Measurements from ENCODE around the gene DTX2.
A peak's percentile ranks its signal among the peaks of the same experiment; 100 is the strongest.
"Not testable (repeated sequence)": the region's sequence is repeated elsewhere in the genome, so short reads cannot be mapped to it uniquely, and the experiment has no call there.

The DTX2 gene

GRCh38 chr7:76445577-76446008 lies 15.9 kb upstream of the DTX2 start:
- peak; percentile 60 to 70 for DNase-seq

GRCh38 chr7:76457017-76457416 lies 4.5 kb upstream of the DTX2 start:
- not testable (repeated sequence) for DNase-seq

GRCh38 chr7:76458504-76458903 lies 3.0 kb upstream of the DTX2 start:
- not testable (repeated sequence) for DNase-seq

GRCh38 chr7:76460767-76461166 lies 742 bp upstream of the DTX2 start:
- not testable (repeated sequence) for DNase-seq

- not testable (repeated sequence) for DNase-seq
These were observed 868 bp downstream of the DTX2 start for GRCh38 chr7:76462271-76462882.

GRCh38 chr7:76464959-76465358 lies 3.5 kb downstream of the DTX2 start:
- DNase-seq = not testable (repeated sequence)

GRCh38 chr7:76465950-76466349 lies 4.4 kb downstream of the DTX2 start:
- DNase-seq = not testable (repeated sequence)

- peak in 1 of 2 donors; percentile 1 for DNase-seq
These were observed 6.4 kb downstream of the DTX2 start for GRCh38 chr7:76467743-76468404.

GRCh38 chr7:76471556-76472221 lies 10.2 kb downstream of the DTX2 start:
- DNase-seq = peak; percentile 73 to 96

- not testable (repeated sequence) for DNase-seq
These were observed 11.6 kb downstream of the DTX2 start for GRCh38 chr7:76473097-76473496.

- DNase-seq = not testable (repeated sequence)
These were observed 14.8 kb downstream of the DTX2 start for GRCh38 chr7:76476280-76476679.

GRCh38 chr7:76476742-76477474 lies 15.4 kb downstream of the DTX2 start:
- DNase-seq = not testable (repeated sequence)

GRCh38 chr7:76479628-76480027 lies 18.1 kb downstream of the DTX2 start:
- peak; percentile 15 to 71 for DNase-seq

GRCh38 chr7:76480403-76481253 lies 19.1 kb downstream of the DTX2 start:
- DNase-seq = peak; percentile 38 to 63

- DNase-seq = not testable (repeated sequence)
These were observed 21.2 kb downstream of the DTX2 start for GRCh38 chr7:76482660-76483059.

- DNase-seq = not testable (repeated sequence)
These were observed 21.6 kb downstream of the DTX2 start for GRCh38 chr7:76483081-76483480.

GRCh38 chr7:76484456-76484855 lies 22.9 kb downstream of the DTX2 start:
- not testable (repeated sequence) for DNase-seq

GRCh38 chr7:76485822-76486610 lies 24.5 kb downstream of the DTX2 start:
- not testable (repeated sequence) for DNase-seq

GRCh38 chr7:76486618-76487017 lies 25.1 kb downstream of the DTX2 start:
- not testable (repeated sequence) for DNase-seq

GRCh38 chr7:76487969-76488368 lies 26.5 kb downstream of the DTX2 start:
- not testable (repeated sequence) for DNase-seq

- not testable (repeated sequence) for DNase-seq
These were observed 30.6 kb downstream of the DTX2 start for GRCh38 chr7:76492139-76492538.
